Thyroid gland (tissue), 4 donors: ENCODE results near the gene SMCHD1.

ENCODE experiments used
- POLR2A ChIP-seq, 2 donors: fragments of 450-650 bp; IDR thresholded peaks; one replicate each; pipeline ENCODE4 v1.6.1; 2017; ENCODE audit warnings: antibody characterized with exemption in 2 of 2, mild to moderate bottlenecking in 2 of 2, moderate library complexity in 1 of 2
- TF ChIP-seq, protein P1 (sequence below), 6 experiments: fragments of 200-600 bp in 3 of 6; fragments of 450-650 bp in 3 of 6; sonication (generic) in 3 of 6; IDR thresholded peaks; one replicate each; pipeline ENCODE4 v1.5.1; 2016 to 2019; ENCODE audit warnings: antibody characterized with exemption in 6 of 6, mild to moderate bottlenecking in 2 of 6, inconsistent platforms in 1 of 6, moderate library complexity in 1 of 6

DNA sequence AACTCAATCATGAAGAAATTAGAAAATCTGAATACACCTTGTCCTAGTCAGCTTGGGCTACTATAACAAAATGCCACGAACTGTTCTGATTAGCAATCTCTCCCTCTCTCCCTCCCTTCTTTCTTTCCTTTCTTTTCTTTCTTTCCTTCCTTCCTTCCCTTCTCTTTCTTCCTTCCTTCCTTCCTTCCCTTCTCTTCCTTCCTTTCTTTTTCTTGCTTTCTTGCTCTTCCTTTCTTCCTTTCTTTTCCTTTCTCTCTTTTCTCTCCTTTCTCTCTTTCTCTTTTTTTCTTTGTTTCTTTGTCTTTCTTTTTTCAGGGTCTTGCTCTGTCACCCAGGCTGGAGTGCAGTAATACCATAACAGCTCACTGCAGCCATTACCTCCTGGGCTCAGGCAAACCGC lies 167.7 kb downstream of the SMCHD1 start:
- TF ChIP-seq POLR2A (IDR thresholded peaks at IDR 0.05), result no peak
- TF ChIP-seq, protein P1, sequence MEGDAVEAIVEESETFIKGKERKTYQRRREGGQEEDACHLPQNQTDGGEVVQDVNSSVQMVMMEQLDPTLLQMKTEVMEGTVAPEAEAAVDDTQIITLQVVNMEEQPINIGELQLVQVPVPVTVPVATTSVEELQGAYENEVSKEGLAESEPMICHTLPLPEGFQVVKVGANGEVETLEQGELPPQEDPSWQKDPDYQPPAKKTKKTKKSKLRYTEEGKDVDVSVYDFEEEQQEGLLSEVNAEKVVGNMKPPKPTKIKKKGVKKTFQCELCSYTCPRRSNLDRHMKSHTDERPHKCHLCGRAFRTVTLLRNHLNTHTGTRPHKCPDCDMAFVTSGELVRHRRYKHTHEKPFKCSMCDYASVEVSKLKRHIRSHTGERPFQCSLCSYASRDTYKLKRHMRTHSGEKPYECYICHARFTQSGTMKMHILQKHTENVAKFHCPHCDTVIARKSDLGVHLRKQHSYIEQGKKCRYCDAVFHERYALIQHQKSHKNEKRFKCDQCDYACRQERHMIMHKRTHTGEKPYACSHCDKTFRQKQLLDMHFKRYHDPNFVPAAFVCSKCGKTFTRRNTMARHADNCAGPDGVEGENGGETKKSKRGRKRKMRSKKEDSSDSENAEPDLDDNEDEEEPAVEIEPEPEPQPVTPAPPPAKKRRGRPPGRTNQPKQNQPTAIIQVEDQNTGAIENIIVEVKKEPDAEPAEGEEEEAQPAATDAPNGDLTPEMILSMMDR (IDR thresholded peaks at IDR 0.05), result no peak
